ENCODE measurements around the gene VTI1A. TPM values are rescaled to one million over a fixed set of nuclear protein-coding genes. Genes with fewer than 3 reads are reported as not detected.

Gene VTI1A
- total and polyA plus RNA-seq, 2 experiments from 2014 or later = 26.8 to 31.0 TPM

DNA sequence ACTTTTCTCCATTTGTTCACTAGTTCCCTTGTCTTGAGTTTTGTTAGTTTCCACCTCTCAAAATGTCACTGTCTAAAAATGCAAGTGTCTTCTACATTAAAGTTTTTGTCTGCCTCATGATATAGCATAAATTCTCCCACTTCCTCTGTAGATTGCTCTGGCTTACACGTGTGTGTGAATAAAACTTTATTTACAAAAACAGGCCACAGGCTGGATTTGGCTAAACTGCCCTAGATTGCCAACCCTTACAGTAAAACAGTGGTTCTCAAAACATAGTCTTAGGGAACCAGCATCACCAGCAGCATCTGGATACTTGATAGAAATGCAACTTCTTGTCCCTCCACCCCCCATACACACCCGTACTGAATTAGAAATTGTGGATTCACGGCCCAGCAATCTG lies 207.8 kb downstream of the VTI1A start:
- no peaks in the 10 kb centered on the region for H3K9me3 Mint-ChIP-seq
- H3K4me3 Mint-ChIP-seq = no peak overlapping the region
- Histone ChIP-seq H3K27ac (ENCODE audit: low read depth) (no peak overlapping the region), H2AFZ (no peak overlapping the region), H3K27me3 (ENCODE audit: insufficient read depth) (no peaks in the 10 kb centered on the region), H3F3A (replicated peaks; ENCODE audit: low read depth) (no peaks in the 10 kb centered on the region), H3K79me2 (replicated peaks; ENCODE audit: insufficient read depth) (no peaks in the 10 kb centered on the region), H3K9me2 (ENCODE audit: insufficient read depth) (no peaks in the 10 kb centered on the region), H3K36me3 (ENCODE audit: insufficient read depth) (no peaks in the 10 kb centered on the region), H3K4me2 (no peak overlapping the region), H4K20me1 (replicated peaks; ENCODE audit: insufficient read depth) (no peaks in the 10 kb centered on the region), H3K4me3 (no peak overlapping the region), H3K4me1 (ENCODE audit: insufficient read depth) (peaks cover 21% of the 10 kb centered on the region)
- H3K27ac Mint-ChIP-seq = no peak overlapping the region
- TF ChIP-seq, protein P1, sequence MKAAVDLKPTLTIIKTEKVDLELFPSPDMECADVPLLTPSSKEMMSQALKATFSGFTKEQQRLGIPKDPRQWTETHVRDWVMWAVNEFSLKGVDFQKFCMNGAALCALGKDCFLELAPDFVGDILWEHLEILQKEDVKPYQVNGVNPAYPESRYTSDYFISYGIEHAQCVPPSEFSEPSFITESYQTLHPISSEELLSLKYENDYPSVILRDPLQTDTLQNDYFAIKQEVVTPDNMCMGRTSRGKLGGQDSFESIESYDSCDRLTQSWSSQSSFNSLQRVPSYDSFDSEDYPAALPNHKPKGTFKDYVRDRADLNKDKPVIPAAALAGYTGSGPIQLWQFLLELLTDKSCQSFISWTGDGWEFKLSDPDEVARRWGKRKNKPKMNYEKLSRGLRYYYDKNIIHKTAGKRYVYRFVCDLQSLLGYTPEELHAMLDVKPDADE (IDR thresholded peaks at IDR 0.05) = no peak
- TF ChIP-seq ZNF331 (CRISPR knock-in tag; IDR thresholded peaks at IDR 0.05; ENCODE audit: low read depth) (no peak), ZNF114 (CRISPR knock-in tag; IDR thresholded peaks at IDR 0.05) (no peak), EZH2 (IDR thresholded peaks at IDR 0.05; ENCODE audit: low read depth, unreplicated experiment) (no peak), STAT1 (IDR thresholded peaks at IDR 0.05; ENCODE audit: unreplicated experiment) (no peak), NANOG (IDR thresholded peaks at IDR 0.05; ENCODE audit: borderline replicate concordance) (no peak), POLR2AphosphoS5 (IDR thresholded peaks at IDR 0.05; ENCODE audit: low read depth) (no peak), CREB1 (CRISPR knock-in tag; IDR thresholded peaks at IDR 0.05; ENCODE audit: low read depth) (no peak), EZH2phosphoT487 (IDR thresholded peaks at IDR 0.05; ENCODE audit: unreplicated experiment) (no peak), JUNB (IDR thresholded peaks at IDR 0.05; ENCODE audit: unreplicated experiment) (no peak)
- TF ChIP-seq, protein P2, sequence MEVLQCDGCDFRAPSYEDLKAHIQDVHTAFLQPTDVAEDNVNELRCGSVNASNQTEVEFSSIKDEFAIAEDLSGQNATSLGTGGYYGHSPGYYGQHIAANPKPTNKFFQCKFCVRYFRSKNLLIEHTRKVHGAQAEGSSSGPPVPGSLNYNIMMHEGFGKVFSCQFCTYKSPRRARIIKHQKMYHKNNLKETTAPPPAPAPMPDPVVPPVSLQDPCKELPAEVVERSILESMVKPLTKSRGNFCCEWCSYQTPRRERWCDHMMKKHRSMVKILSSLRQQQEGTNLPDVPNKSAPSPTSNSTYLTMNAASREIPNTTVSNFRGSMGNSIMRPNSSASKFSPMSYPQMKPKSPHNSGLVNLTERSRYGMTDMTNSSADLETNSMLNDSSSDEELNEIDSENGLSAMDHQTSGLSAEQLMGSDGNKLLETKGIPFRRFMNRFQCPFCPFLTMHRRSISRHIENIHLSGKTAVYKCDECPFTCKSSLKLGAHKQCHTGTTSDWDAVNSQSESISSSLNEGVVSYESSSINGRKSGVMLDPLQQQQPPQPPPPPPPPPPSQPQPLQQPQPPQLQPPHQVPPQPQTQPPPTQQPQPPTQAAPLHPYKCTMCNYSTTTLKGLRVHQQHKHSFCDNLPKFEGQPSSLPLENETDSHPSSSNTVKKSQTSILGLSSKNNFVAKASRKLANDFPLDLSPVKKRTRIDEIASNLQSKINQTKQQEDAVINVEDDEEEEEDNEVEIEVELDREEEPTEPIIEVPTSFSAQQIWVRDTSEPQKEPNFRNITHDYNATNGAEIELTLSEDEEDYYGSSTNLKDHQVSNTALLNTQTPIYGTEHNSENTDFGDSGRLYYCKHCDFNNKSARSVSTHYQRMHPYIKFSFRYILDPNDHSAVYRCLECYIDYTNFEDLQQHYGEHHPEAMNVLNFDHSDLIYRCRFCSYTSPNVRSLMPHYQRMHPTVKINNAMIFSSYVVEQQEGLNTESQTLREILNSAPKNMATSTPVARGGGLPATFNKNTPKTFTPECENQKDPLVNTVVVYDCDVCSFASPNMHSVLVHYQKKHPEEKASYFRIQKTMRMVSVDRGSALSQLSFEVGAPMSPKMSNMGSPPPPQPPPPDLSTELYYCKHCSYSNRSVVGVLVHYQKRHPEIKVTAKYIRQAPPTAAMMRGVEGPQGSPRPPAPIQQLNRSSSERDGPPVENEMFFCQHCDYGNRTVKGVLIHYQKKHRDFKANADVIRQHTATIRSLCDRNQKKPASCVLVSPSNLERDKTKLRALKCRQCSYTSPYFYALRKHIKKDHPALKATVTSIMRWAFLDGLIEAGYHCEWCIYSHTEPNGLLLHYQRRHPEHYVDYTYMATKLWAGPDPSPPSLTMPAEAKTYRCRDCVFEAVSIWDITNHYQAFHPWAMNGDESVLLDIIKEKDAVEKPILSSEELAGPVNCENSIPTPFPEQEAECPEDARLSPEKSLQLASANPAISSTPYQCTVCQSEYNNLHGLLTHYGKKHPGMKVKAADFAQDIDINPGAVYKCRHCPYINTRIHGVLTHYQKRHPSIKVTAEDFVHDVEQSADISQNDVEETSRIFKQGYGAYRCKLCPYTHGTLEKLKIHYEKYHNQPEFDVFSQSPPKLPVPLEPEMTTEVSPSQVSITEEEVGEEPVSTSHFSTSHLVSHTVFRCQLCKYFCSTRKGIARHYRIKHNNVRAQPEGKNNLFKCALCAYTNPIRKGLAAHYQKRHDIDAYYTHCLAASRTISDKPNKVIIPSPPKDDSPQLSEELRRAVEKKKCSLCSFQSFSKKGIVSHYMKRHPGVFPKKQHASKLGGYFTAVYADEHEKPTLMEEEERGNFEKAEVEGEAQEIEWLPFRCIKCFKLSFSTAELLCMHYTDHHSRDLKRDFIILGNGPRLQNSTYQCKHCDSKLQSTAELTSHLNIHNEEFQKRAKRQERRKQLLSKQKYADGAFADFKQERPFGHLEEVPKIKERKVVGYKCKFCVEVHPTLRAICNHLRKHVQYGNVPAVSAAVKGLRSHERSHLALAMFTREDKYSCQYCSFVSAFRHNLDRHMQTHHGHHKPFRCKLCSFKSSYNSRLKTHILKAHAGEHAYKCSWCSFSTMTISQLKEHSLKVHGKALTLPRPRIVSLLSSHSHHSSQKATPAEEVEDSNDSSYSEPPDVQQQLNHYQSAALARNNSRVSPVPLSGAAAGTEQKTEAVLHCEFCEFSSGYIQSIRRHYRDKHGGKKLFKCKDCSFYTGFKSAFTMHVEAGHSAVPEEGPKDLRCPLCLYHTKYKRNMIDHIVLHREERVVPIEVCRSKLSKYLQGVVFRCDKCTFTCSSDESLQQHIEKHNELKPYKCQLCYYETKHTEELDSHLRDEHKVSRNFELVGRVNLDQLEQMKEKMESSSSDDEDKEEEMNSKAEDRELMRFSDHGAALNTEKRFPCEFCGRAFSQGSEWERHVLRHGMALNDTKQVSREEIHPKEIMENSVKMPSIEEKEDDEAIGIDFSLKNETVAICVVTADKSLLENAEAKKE (CRISPR knock-in tag; IDR thresholded peaks at IDR 0.05) = no peak
- TF ChIP-seq, protein P3, sequence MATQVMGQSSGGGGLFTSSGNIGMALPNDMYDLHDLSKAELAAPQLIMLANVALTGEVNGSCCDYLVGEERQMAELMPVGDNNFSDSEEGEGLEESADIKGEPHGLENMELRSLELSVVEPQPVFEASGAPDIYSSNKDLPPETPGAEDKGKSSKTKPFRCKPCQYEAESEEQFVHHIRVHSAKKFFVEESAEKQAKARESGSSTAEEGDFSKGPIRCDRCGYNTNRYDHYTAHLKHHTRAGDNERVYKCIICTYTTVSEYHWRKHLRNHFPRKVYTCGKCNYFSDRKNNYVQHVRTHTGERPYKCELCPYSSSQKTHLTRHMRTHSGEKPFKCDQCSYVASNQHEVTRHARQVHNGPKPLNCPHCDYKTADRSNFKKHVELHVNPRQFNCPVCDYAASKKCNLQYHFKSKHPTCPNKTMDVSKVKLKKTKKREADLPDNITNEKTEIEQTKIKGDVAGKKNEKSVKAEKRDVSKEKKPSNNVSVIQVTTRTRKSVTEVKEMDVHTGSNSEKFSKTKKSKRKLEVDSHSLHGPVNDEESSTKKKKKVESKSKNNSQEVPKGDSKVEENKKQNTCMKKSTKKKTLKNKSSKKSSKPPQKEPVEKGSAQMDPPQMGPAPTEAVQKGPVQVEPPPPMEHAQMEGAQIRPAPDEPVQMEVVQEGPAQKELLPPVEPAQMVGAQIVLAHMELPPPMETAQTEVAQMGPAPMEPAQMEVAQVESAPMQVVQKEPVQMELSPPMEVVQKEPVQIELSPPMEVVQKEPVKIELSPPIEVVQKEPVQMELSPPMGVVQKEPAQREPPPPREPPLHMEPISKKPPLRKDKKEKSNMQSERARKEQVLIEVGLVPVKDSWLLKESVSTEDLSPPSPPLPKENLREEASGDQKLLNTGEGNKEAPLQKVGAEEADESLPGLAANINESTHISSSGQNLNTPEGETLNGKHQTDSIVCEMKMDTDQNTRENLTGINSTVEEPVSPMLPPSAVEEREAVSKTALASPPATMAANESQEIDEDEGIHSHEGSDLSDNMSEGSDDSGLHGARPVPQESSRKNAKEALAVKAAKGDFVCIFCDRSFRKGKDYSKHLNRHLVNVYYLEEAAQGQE (IDR thresholded peaks at IDR 0.05; ENCODE audit: unreplicated experiment) = no peak
- TF ChIP-seq, protein P4, sequence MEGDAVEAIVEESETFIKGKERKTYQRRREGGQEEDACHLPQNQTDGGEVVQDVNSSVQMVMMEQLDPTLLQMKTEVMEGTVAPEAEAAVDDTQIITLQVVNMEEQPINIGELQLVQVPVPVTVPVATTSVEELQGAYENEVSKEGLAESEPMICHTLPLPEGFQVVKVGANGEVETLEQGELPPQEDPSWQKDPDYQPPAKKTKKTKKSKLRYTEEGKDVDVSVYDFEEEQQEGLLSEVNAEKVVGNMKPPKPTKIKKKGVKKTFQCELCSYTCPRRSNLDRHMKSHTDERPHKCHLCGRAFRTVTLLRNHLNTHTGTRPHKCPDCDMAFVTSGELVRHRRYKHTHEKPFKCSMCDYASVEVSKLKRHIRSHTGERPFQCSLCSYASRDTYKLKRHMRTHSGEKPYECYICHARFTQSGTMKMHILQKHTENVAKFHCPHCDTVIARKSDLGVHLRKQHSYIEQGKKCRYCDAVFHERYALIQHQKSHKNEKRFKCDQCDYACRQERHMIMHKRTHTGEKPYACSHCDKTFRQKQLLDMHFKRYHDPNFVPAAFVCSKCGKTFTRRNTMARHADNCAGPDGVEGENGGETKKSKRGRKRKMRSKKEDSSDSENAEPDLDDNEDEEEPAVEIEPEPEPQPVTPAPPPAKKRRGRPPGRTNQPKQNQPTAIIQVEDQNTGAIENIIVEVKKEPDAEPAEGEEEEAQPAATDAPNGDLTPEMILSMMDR (conservative IDR thresholded peaks at IDR 0.05; ENCODE audit: low read depth in 2 of 2) = no peak
- H3K4me1 Mint-ChIP-seq = peaks cover 28% of the 10 kb centered on the region
- DNase-seq (ENCODE audit: low spot score) = no peak
- no peaks in the 10 kb centered on the region; the same call in 2 of the 3 replicates for H3K36me3 Mint-ChIP-seq (ENCODE audit: low read depth)
- ATAC-seq = no peak
- H3K27me3 Mint-ChIP-seq (ENCODE audit: insufficient read depth, low read depth, poor library complexity) = peaks cover 2% of the 10 kb centered on the region
